ENCODE results near the gene HES5.

The HES5 gene

DNA sequence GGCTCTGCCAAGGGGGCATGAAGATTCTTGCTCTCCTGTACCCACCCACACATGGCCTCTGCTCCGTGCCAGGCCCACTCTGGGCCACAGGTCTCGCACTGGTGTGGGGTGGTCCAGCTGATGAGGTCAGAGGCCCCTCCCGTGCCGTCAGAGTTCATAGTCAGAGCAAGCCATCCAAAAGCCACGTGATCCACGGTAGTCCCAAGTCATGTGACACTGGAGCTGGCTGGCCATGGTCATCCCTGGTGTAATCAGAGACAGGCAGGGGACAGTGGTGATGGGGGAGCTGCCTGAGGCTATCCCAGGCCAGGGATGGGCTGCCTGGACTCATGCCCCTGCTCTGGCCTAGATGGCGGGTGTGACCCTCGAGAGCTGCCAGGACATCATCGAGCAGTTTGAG is 43.5 kb downstream of the HES5 start:
- Histone ChIP-seq H3K4me2 (ENCODE audit: low read depth, low read length, poor library complexity, severe bottlenecking) (no peak overlapping the region), H3K9me3 (ENCODE audit: insufficient read depth, low read length) (no peaks in the 10 kb centered on the region), H3K79me2 (ENCODE audit: insufficient read depth, low read length) (no peaks in the 10 kb centered on the region), H3K9me2 (replicated peaks; ENCODE audit: insufficient read depth, low read length) (no peaks in the 10 kb centered on the region), H3K27me3 (ENCODE audit: low read length) (no peaks in the 10 kb centered on the region), H4K20me1 (ENCODE audit: low read depth, low read length) (no peaks in the 10 kb centered on the region), H3K27ac (ENCODE audit: low read depth, low read length) (no peak overlapping the region), H3K4me3 (ENCODE audit: insufficient read depth, low read length, poor library complexity, severe bottlenecking) (no peak overlapping the region), H3K36me3 (ENCODE audit: low read length) (no peaks in the 10 kb centered on the region), H3K9ac (ENCODE audit: low read length) (no peak overlapping the region), H2AFZ (ENCODE audit: low read depth, low read length, severe bottlenecking) (no peak overlapping the region), H3F3A (ENCODE audit: insufficient read depth) (no peaks in the 10 kb centered on the region)
- TF ChIP-seq EZH2phosphoT487 (conservative IDR thresholded peaks at IDR 0.05; ENCODE audit: low read length) = no peak
- TF ChIP-seq, protein P1, sequence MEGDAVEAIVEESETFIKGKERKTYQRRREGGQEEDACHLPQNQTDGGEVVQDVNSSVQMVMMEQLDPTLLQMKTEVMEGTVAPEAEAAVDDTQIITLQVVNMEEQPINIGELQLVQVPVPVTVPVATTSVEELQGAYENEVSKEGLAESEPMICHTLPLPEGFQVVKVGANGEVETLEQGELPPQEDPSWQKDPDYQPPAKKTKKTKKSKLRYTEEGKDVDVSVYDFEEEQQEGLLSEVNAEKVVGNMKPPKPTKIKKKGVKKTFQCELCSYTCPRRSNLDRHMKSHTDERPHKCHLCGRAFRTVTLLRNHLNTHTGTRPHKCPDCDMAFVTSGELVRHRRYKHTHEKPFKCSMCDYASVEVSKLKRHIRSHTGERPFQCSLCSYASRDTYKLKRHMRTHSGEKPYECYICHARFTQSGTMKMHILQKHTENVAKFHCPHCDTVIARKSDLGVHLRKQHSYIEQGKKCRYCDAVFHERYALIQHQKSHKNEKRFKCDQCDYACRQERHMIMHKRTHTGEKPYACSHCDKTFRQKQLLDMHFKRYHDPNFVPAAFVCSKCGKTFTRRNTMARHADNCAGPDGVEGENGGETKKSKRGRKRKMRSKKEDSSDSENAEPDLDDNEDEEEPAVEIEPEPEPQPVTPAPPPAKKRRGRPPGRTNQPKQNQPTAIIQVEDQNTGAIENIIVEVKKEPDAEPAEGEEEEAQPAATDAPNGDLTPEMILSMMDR (IDR thresholded peaks at IDR 0.05; ENCODE audit: insufficient read depth, low read length, poor library complexity, severe bottlenecking) = no peak

DNA sequence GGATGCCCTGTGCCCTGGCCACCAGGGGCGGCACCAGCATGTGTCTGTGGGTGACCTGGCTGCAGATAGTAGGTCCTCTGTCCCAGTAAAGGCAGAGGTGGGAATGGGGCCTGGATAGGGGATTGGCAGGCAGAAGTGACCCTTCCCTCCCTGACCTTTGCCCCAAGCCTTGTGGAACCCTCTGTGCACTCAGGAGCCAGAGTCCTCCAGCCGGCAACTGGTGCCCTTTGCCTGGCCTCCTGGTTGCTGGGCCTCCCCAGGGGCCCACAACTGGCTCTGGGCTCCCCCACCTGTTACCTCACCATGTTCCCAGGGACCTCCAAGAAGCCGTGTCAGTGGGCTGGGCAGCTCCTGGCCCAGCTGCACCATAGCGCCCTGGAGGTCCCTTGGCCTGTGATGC is 44.0 kb downstream of the HES5 start:
- no peak for TF ChIP-seq EZH2phosphoT487 (conservative IDR thresholded peaks at IDR 0.05; ENCODE audit: low read length)
- H3K27me3 ChIP-seq (ENCODE audit: low read length) = no peaks in the 10 kb centered on the region
- H3K36me3 ChIP-seq (ENCODE audit: low read length) = no peaks in the 10 kb centered on the region
- no peaks in the 10 kb centered on the region for H3K9me2 ChIP-seq (replicated peaks; ENCODE audit: insufficient read depth, low read length)
- H4K20me1 ChIP-seq (ENCODE audit: low read depth, low read length) = no peaks in the 10 kb centered on the region
- no peaks in the 10 kb centered on the region for H3K9me3 ChIP-seq (ENCODE audit: insufficient read depth, low read length)
- H3K27ac ChIP-seq (ENCODE audit: low read depth, low read length) = no peak overlapping the region
- H3K79me2 ChIP-seq (ENCODE audit: insufficient read depth, low read length) = no peaks in the 10 kb centered on the region
- no peak overlapping the region for H3K4me2 ChIP-seq (ENCODE audit: low read depth, low read length, poor library complexity, severe bottlenecking)
- no peaks in the 10 kb centered on the region for H3F3A ChIP-seq (ENCODE audit: insufficient read depth)
- H3K9ac ChIP-seq (ENCODE audit: low read length) = no peak overlapping the region
- no peak overlapping the region for H2AFZ ChIP-seq (ENCODE audit: low read depth, low read length, severe bottlenecking)
- H3K4me3 ChIP-seq (ENCODE audit: insufficient read depth, low read length, poor library complexity, severe bottlenecking) = no peak overlapping the region

DNA sequence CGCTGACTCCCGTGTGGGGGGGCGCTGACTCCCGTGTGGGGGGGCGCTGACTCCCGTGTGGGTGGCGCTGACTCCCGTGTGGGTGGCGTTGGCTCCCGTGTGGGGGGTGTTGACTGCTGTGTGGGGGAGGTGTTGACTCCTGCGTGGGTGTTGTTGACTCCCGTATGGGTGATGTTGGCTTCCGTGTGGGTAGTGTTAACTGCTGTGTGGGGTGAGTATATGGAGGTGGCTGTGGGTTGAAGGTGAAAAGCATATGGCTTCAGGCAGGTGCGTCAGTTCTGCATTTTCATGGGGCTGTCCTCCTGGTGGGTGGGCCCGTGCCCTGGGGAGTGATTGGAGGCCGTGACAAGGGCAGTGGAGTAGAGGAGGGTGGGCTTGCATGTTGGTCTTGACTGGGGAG is 46.1 kb downstream of the HES5 start:
- H3K79me2 ChIP-seq (ENCODE audit: insufficient read depth, low read length) = no peaks in the 10 kb centered on the region
- H3K4me2 ChIP-seq (ENCODE audit: low read depth, low read length, poor library complexity, severe bottlenecking) = no peak overlapping the region
- H3K9me2 ChIP-seq (replicated peaks; ENCODE audit: insufficient read depth, low read length) = no peaks in the 10 kb centered on the region
- H3K9ac ChIP-seq (ENCODE audit: low read length) = no peak overlapping the region
- no peak overlapping the region for H3K27ac ChIP-seq (ENCODE audit: low read depth, low read length)
- TF ChIP-seq EZH2phosphoT487 (conservative IDR thresholded peaks at IDR 0.05; ENCODE audit: low read length) = no peak
- TF ChIP-seq, protein P1 (IDR thresholded peaks at IDR 0.05; ENCODE audit: insufficient read depth, low read length, poor library complexity, severe bottlenecking) = no peak
- no peak overlapping the region for H3K4me3 ChIP-seq (ENCODE audit: insufficient read depth, low read length, poor library complexity, severe bottlenecking)
- H3F3A ChIP-seq (ENCODE audit: insufficient read depth) = no peaks in the 10 kb centered on the region
- H3K36me3 ChIP-seq (ENCODE audit: low read length) = no peaks in the 10 kb centered on the region
- H4K20me1 ChIP-seq (ENCODE audit: low read depth, low read length) = no peaks in the 10 kb centered on the region
- H3K9me3 ChIP-seq (ENCODE audit: insufficient read depth, low read length) = no peaks in the 10 kb centered on the region
- H2AFZ ChIP-seq (ENCODE audit: low read depth, low read length, severe bottlenecking) = no peak overlapping the region
- no peaks in the 10 kb centered on the region for H3K27me3 ChIP-seq (ENCODE audit: low read length)

DNA sequence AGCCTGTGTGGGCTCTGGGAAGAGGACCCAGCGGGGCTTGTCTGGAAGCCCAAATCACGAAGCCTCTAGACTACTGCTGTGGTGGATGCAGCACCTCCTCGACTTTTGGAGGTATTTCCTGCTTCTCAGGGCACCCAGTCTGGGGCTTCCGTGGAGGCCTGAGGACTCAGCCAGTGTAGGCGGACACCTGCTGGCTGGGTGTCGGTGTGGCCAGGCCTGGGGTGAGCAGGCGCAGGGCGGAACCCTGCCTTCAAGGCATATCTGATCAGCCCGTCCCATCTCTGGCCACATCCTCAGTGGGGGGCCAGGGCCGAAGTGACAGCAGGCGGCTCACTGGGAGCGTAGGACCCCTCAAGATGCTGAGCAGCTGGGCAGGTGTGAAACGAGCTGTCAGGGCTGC is 47.0 kb downstream of the HES5 start:
- no peak overlapping the region for H3K4me2 ChIP-seq (ENCODE audit: low read depth, low read length, poor library complexity, severe bottlenecking)
- TF ChIP-seq EZH2phosphoT487 (conservative IDR thresholded peaks at IDR 0.05; ENCODE audit: low read length) = no peak
- TF ChIP-seq, protein P1 (IDR thresholded peaks at IDR 0.05; ENCODE audit: insufficient read depth, low read length, poor library complexity, severe bottlenecking) = no peak
- no peaks in the 10 kb centered on the region for H3K9me2 ChIP-seq (replicated peaks; ENCODE audit: insufficient read depth, low read length)
- H2AFZ ChIP-seq (ENCODE audit: low read depth, low read length, severe bottlenecking) = no peak overlapping the region
- no peaks in the 10 kb centered on the region for H3K27me3 ChIP-seq (ENCODE audit: low read length)
- H3K9me3 ChIP-seq (ENCODE audit: insufficient read depth, low read length) = no peaks in the 10 kb centered on the region
- no peak overlapping the region for H3K9ac ChIP-seq (ENCODE audit: low read length)
- H3F3A ChIP-seq (ENCODE audit: insufficient read depth) = no peaks in the 10 kb centered on the region
- no peak overlapping the region for H3K27ac ChIP-seq (ENCODE audit: low read depth, low read length)
- H3K4me3 ChIP-seq (ENCODE audit: insufficient read depth, low read length, poor library complexity, severe bottlenecking) = no peak overlapping the region
- no peaks in the 10 kb centered on the region for H3K79me2 ChIP-seq (ENCODE audit: insufficient read depth, low read length)
- H4K20me1 ChIP-seq (ENCODE audit: low read depth, low read length) = no peaks in the 10 kb centered on the region
- H3K36me3 ChIP-seq (ENCODE audit: low read length) = no peaks in the 10 kb centered on the region

Data from SU-DHL-6 (cell line).